ENCODE measurements around the gene VAC14.

DNA sequence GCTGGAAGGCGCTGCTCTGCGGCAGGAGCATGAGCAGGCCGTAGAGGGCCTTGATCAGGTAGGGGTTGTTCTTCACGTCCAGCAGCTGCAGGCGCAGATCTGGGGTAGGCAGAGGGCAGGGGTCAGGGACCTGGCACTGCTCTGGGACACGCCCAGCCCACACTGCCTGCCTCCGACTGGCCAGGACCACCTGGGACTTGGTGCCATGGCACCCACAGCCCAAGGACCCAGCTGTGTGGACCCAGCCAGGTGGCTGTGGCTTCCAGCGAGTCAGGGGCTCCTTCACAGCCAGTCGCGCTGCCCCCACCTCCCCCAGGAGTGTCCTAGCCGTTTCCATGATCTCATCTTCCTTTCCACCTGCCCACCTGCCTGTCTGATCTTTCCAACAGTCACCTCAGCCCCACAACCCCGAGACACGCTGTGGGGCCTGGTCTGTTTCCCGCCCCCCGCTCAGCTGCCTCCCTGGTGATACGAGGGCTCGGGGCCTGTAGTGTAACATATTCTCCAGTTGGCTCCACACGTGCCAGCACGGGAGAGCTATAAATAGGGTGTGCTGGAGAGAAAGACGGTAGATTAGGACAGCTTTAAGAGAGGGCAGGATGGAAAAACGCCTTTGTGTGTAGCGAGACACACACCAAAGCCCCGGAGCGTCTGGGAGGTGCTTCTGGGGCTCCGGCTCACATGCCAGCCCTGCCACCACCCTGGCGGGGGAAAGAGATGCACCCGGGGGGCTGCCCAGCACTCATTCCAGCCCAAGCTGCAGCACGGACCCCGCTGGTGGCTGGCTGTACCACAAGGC, 107.9 kb downstream of the VAC14 start:
- no peak for TF ChIP-seq POLR2AphosphoS5 (IDR thresholded peaks at IDR 0.05; ENCODE audit: low read depth, low read length)
- TF ChIP-seq POLR2A (IDR thresholded peaks at IDR 0.05; ENCODE audit: low read depth, low read length) = no peak

Data from GM12891 (cell line).